SU-DHL-6 (cell line): ENCODE data around the gene HSP90B1.

Experiments
- H2AFZ ChIP-seq: fragments of 200-600 bp; sonication (generic); 2 replicates; pipeline ENCODE4 v1.6.1; 2014; ENCODE audit warnings: low read depth, mild to moderate bottlenecking, moderate library complexity, mixed read lengths, antibody characterized with exemption, low read length; ENCODE audit not compliant: severe bottlenecking
- H3F3A ChIP-seq: fragments of 200-600 bp; shearing (Covaris generic); 2 replicates; pipeline ENCODE4 v1.6.0; 2016; ENCODE audit warnings: antibody characterized with exemption, mild to moderate bottlenecking; ENCODE audit not compliant: insufficient read depth
- H3K27ac ChIP-seq: fragments of 200-600 bp; sonication (generic); 2 replicates; pipeline ENCODE4 v1.5.1; 2016; ENCODE audit warnings: low read depth, mild to moderate bottlenecking, low read length, moderate library complexity, mixed read lengths
- H3K27me3 ChIP-seq: fragments of 200-600 bp; sonication (generic), shearing (Covaris generic); 2 replicates; pipeline ENCODE4 v1.6.0; 2014; ENCODE audit warnings: mild to moderate bottlenecking, low read length
- H3K36me3 ChIP-seq: fragments of 200-600 bp; sonication (generic); 2 replicates; pipeline ENCODE4 v1.6.1; 2014; ENCODE audit warnings: mild to moderate bottlenecking, low read length, mixed read lengths
- H3K4me2 ChIP-seq: fragments of 300-600, 200-600 bp; shearing (Covaris generic), sonication (generic); 2 replicates; pipeline ENCODE4 v1.6.0; 2014; ENCODE audit warnings: low read length, low read depth, mild to moderate bottlenecking; ENCODE audit not compliant: poor library complexity, severe bottlenecking
- H3K4me3 ChIP-seq: fragments of 200-600 bp; sonication (generic); 2 replicates; pipeline ENCODE4 v1.5.1; 2014; ENCODE audit warnings: antibody characterized with exemption, low read length, mild to moderate bottlenecking, mixed read lengths; ENCODE audit not compliant: insufficient read depth, poor library complexity, severe bottlenecking
- H3K79me2 ChIP-seq: fragments of 200-600 bp; sonication (generic); 2 replicates; pipeline ENCODE4 v1.6.1; 2014; ENCODE audit warnings: mild to moderate bottlenecking, low read length, moderate library complexity; ENCODE audit not compliant: insufficient read depth
- H3K9ac ChIP-seq: fragments of 200-600 bp; sonication (generic); 2 replicates; pipeline ENCODE4 v1.7.0; 2014; ENCODE audit warnings: mild to moderate bottlenecking, low read length
- H3K9me2 ChIP-seq: fragments of 200-600 bp; sonication (generic); replicated peaks from 2 replicates; pipeline ENCODE4 v1.6.1; 2014; ENCODE audit warnings: low read length; ENCODE audit not compliant: insufficient read depth
- H3K9me3 ChIP-seq: fragments of 200-600 bp; sonication (generic); 2 replicates; pipeline ENCODE4 v1.6.1; 2014; ENCODE audit warnings: low read length, mixed read lengths; ENCODE audit not compliant: insufficient read depth
- H4K20me1 ChIP-seq: fragments of 200-600 bp; sonication (generic); 2 replicates; pipeline ENCODE4 v1.6.1; 2014; ENCODE audit warnings: low read depth, mild to moderate bottlenecking, antibody characterized with exemption, low read length, moderate library complexity, mixed read lengths
- CTCF ChIP-seq: fragments of 200-600 bp; sonication (generic); IDR thresholded peaks from one replicate; pipeline ENCODE4 v1.5.1; 2017; ENCODE audit warnings: antibody characterized with exemption, mild to moderate bottlenecking, low read length, moderate library complexity; ENCODE audit not compliant: insufficient read depth, poor library complexity, severe bottlenecking
- EZH2phosphoT487 ChIP-seq: fragments of 200-600 bp; sonication (generic), shearing (Covaris generic); conservative IDR thresholded peaks from 2 replicates; pipeline ENCODE4 v1.6.1; 2018; ENCODE audit warnings: mild to moderate bottlenecking, antibody characterized with exemption, low read length, moderate library complexity, mixed read lengths

HSP90B1 gene

GRCh38 chr12:103930787-103931735, 851 bp downstream of the HSP90B1 start:
- Histone ChIP-seq H3K9ac (peak overlapping the region; percentile 48), H2AFZ (no peak overlapping the region)

GRCh38 chr12:103933237-103933636, 3.0 kb downstream of the HSP90B1 start:
- Histone ChIP-seq H3K9me2 (no peaks in the 10 kb centered on the region), H3K79me2 (no peaks in the 10 kb centered on the region), H2AFZ (no peak overlapping the region), H4K20me1 (0 out of 2 replicates have a peak, but pooled peaks cover 3% of the 10 kb centered on the region), H3K9ac (no peak overlapping the region), H3K27me3 (no peaks in the 10 kb centered on the region), H3K9me3 (no peaks in the 10 kb centered on the region), H3K27ac (no peak overlapping the region), H3F3A (peaks cover 16% of the 10 kb centered on the region), H3K4me3 (no peak overlapping the region), H3K4me2 (no peak overlapping the region), H3K36me3 (peaks cover 11% of the 10 kb centered on the region; the same call in 1 of the 2 replicates)
- TF ChIP-seq CTCF (no peak), EZH2phosphoT487 (no peak)

More at GRCh38 chr12:103930787-103931735, 851 bp downstream of the HSP90B1 start:
- Histone ChIP-seq H3K4me3 (peak overlapping the region; percentile 48), H3K4me2 (peak overlapping the region; percentile 68), H3K9me3 (no peaks in the 10 kb centered on the region), H3K79me2 (no peaks in the 10 kb centered on the region), H3K27me3 (no peaks in the 10 kb centered on the region), H3F3A (peaks cover 18% of the 10 kb centered on the region), H3K36me3 (peaks cover 9% of the 10 kb centered on the region; the same call in 1 of the 2 replicates), H3K9me2 (no peaks in the 10 kb centered on the region), H3K27ac (no peak overlapping the region), H4K20me1 (0 out of 2 replicates have a peak, but pooled peaks cover 3% of the 10 kb centered on the region)
- TF ChIP-seq CTCF (no peak), EZH2phosphoT487 (no peak)

- H3K9me2 ChIP-seq = no peaks in the 10 kb centered on the region
- no peaks in the 10 kb centered on the region for H3K27me3 ChIP-seq
- H3K4me3 ChIP-seq = no peak overlapping the region
- H3K9ac ChIP-seq = no peak overlapping the region
- H3K27ac ChIP-seq = no peak overlapping the region
- H3K4me2 ChIP-seq = no peak overlapping the region
- 0 out of 2 replicates have a peak, but pooled peaks cover 3% of the 10 kb centered on the region for H4K20me1 ChIP-seq
- TF ChIP-seq EZH2phosphoT487 (no peak), CTCF (no peak)
- peaks cover 4% of the 10 kb centered on the region; the same call in 1 of the 2 replicates for H3F3A ChIP-seq
- H3K79me2 ChIP-seq = no peaks in the 10 kb centered on the region
- H2AFZ ChIP-seq = no peak overlapping the region
- peaks cover 29% of the 10 kb centered on the region for H3K36me3 ChIP-seq
- no peaks in the 10 kb centered on the region for H3K9me3 ChIP-seq
Observed at GRCh38 chr12:103936679-103937078, 6.5 kb downstream of the HSP90B1 start.
